A549 (cell line): ENCODE data around the gene SOD2.
"Not testable (repeated sequence)": the region's sequence is repeated elsewhere in the genome, so short reads cannot be mapped to it uniquely, and the experiment has no call there.

ENCODE experiments used
- CTCF ChIP-seq: fragments of >200 bp; sonication (Bioruptor Twin); formaldehyde crosslinking; IDR thresholded peaks from 3 replicates; pipeline ENCODE4 v1.5.1; 2016
- ESRRA ChIP-seq: fragments of 150-350 bp; IDR thresholded peaks from 2 replicates; pipeline ENCODE4 v1.6.1; 2014; ENCODE audit warnings: mild to moderate bottlenecking, low read length, borderline replicate concordance
- HMGXB4 ChIP-seq: fragments of 250-450 bp; sonication (Bioruptor Pico); IDR thresholded peaks from 2 replicates; pipeline ENCODE4 v1.5.0; 2021; ENCODE audit warnings: mild to moderate bottlenecking, moderate library complexity, borderline replicate concordance
- MAZ ChIP-seq: fragments of 150-350 bp; IDR thresholded peaks from 2 replicates; pipeline ENCODE4 v1.6.1; 2014; ENCODE audit warnings: antibody characterized with exemption, low read depth, low read length, borderline replicate concordance
- POLR2A ChIP-seq: IDR thresholded peaks from 2 replicates; pipeline ENCODE4 v1.6.1; 2012; ENCODE audit warnings: mild to moderate bottlenecking, low read length
- SREBF2 ChIP-seq: fragments of 450-650 bp; IDR thresholded peaks from 2 replicates; pipeline ENCODE4 v1.6.1; 2014; ENCODE audit warnings: mild to moderate bottlenecking, moderate library complexity
- TP53 ChIP-seq: fragments of 250-450 bp; sonication (Bioruptor Pico); IDR thresholded peaks from 2 replicates; pipeline ENCODE4 v1.5.0; 2021; ENCODE audit warnings: mild to moderate bottlenecking, moderate library complexity
- ZFP36 ChIP-seq: fragments of 450-650 bp; IDR thresholded peaks from 2 replicates; pipeline ENCODE4 v1.6.1; 2014; ENCODE audit warnings: borderline replicate concordance; ENCODE audit not compliant: partially characterized antibody

- TF ChIP-seq CTCF, SREBF2, TP53, ESRRA, MAZ, HMGXB4, ZFP36, POLR2A: not testable (repeated sequence)
These were observed 2.9 kb downstream of the SOD2 start for GRCh38 chr6:159690135-159690534.
